SHP77 treated with DMSO at 0.1 percent for 48 hours (cell line): Measurements from ENCODE around the gene MID1.

ENCODE experiments used
- DNase-seq: peaks from one replicate; lab custom pipeline; 2025; lab: John Stamatoyannopoulos, UW

Gene MID1

DNA sequence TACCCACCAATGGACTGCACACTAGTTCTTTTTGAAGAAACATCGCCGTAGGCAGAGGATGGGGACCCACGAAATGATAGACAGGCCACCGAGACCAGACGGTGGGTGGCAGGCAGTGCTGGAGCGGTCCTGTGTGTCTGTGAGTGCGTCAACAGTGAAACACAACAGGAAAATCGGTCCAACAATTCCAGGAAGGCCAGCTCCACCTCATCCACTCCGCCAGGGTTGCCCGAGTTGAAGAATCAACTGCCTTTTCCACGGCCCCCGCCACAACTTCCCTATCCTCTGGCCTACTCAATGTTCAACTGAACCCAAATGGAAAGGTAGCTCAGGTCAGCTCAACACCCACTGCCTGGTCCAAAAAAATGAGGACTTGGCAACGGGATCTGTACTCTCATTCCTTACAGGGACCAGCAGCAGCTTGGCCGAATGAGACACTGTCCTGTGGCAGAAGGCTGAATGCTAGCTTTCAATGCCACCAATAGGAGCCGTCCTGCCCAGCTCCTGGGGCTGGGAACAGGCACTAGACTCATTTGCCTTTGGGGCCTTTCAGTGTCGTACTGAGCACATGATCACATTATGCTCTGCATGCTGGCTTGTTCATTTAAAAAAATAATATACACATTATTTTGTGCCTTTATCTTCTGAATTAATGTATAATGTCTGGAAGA is 43.5 kb downstream of the MID1 start:
- DNase-seq = no peak

DNA sequence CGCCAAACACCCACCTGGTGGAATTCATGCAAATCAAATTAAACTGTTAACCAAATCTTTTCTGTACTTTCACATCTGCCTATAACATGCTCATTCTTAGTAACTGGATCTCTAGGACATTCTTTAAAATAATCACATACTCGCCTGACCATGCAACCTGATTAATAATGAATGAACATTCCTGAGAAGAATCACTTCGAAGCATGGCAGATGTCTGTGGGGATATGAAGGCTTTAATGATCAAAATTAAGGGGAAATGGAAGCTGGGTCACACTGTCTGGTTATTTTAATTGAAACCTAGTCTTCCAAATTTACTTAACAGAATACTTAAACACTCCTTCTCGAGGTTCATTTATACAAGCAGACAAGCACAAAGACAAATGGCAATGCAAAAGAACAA is 44.2 kb downstream of the MID1 start:
- no peak for DNase-seq

DNA sequence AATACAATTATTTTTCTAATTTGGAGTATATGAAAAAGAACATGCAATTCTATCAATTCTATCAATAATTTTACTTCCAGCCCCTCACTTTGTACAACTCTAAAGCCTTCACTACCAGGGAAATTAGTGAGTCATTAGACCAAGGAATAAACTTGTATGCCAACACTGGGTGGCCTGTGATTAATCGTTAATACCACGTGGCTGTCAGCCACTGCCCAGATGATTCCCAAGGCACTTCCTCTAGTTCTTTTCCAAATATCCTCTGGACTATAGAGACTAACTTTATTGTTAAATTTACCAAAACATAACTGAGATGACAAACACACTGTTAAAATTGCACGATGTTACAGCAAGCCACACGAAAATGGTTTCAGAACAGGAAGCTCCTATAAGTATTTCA is 45.7 kb downstream of the MID1 start:
- no peak for DNase-seq

DNA sequence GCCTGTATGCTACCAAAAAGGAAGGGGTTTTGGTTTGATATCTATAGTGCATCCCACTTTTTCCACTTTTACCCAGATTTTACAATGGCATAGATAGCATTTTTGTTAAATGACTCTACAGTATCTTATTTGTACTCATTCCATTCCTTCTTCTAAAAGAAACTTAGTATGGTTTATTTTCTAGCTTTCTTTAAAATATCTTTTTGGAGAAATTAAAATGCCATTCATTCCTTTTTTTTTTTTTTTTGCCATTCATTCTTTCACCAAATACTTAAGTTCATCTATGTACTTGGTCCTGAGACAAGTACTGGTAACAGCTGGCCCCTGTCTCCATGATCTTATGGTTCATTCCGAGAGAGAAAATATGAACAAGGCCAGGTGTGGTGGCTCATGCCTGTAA is 49.1 kb downstream of the MID1 start:
- no peak for DNase-seq

DNA sequence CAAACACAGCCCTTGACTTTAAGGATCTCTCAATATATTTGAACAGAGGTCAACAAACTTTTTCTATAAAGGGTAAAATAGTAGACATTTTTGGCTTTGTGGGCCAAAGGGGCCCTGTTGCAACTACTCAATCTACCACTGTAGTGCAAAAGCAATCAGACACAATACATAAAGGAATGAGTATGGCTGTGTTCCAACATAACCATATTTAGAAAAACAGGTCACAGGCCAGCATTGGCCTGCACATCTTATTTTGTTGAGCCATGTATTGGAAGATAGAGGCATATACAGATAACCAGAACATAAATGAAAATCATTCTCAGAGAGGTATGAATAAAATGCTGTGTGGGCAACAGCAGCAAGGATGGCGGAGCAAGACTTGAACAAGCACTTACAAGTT is 49.8 kb downstream of the MID1 start:
- DNase-seq = no peak

DNA sequence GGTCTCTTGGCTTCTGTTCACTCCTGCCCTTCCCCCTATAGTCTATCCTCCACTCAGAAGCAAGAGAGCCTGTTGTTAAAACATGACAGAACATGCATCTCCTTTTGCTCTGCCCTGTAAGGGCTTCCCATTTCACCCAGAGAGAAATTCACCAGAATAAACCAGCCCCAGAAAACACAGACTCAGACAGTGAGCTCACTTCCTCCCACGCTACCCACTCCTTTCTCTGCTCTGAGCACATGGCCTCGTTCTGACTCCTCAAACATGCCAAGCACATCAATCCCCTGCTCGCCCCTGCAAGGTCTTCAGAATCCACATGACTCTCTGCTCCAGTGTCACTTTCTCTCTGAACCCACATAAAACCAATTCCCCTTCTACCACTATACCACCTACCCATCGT is 50.4 kb downstream of the MID1 start:
- no peak for DNase-seq

DNA sequence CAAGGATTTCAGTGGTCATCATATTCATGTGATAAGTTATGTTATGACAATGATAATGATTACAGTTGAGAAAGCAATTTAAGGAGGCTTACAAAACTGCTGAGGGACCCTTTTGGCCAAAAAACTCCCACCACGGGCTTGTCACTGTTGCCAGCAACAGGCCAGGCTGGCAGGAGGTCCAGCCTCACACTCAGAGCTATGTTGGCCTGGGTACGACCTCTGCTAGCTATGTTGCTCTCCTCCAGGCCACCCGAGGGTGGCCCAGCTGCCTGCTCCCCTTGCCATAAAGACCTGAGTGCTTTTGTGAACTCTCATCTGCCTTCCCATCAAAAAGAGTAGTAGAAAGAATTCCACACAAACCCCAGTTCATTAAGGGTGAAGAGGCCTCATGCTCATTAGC is 52.0 kb downstream of the MID1 start:
- no peak for DNase-seq

DNA sequence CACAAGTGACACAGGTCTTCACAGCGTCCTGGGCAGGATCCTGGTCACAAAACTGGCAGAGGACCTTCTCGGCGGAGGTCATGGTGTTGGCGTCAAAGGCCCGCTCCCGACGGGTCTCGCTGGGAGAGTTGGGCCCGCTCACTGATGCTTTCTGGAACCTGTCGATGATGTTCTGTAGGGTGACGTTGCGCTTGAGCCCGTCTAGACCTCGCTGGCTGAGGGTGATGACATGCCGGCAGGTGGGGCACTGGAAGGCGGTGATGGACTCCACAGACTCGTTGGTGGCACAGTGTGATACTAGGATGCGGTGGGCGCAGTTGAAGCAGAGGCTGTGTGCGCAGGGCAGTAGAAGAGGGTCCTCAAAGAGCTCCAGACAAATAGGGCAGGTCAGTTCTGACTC is 53.2 kb downstream of the MID1 start:
- DNase-seq = no peak

DNA sequence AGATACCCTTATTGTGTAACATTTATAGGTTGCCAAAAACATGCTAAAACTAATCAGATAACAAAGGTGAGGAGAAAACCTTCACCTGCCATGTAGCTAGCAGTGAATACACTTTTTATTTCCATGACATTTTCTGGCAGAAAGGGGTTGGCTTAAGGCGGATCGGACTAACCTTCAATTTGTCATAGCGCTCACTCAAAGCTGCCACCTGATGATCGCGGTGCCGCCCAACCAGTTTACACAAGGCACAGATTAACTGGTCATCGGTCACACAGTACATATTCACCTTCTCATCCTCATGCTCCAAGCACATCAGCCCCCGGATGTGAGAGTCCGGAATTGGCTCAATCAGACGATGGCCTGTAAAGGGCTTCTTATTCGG is 53.7 kb downstream of the MID1 start:
- DNase-seq = no peak

DNA sequence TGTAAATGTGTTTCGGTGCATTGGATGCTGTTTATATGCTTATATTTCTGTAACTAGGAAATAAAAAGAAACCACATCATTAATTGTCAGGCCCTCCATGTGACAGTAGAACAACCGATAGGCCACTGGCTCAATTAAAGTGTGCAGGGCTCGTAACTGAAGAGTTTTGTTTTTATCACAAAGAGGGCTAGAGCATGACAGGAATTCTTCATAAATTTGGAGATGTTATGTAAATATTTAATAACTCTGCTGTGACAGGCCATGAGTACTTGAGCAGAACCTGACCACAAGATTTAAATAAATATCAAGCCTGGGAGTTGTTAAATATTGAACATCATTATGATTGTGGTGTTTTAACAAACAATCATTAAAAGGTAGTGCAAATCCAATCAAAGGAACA is 55.9 kb downstream of the MID1 start:
- DNase-seq = peak; percentile 39

DNA sequence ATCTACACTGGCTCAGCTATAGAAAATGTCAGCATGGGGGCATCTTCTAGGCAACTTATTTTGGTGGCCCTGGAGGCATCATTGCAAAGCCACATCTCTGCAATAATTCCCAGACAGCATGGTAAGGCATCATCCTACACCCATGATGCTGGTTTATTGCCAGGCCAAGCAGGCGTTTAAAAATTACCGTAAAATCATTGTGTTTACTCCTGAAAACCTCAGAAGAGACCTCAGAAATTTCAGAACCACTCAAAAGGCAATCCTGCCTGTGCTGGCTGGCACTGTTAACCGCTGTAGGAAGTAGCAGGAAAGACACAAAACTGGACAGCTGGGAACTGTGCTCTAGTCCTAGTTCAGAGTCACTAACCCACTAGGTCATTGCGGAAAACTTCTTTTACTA is 63.2 kb downstream of the MID1 start:
- DNase-seq = no peak

DNA sequence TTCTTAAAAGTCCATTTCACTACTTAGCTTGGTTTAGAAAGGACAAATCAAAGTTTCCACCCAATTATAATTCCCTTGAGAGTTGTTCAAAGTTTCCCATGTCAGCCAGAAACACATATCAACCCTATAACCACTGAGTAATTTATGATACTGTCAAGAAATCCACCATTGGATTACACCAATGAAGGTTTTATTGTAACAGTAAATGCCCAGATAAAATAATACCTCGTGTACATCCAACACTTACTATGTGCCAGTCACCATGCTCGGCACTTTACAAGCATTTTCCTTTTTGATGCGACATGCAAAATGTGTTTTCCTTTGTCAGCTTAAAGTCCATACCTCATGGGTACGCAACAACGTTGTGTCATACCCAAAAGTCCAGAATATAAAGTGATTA is 64.0 kb downstream of the MID1 start:
- no peak for DNase-seq

DNA sequence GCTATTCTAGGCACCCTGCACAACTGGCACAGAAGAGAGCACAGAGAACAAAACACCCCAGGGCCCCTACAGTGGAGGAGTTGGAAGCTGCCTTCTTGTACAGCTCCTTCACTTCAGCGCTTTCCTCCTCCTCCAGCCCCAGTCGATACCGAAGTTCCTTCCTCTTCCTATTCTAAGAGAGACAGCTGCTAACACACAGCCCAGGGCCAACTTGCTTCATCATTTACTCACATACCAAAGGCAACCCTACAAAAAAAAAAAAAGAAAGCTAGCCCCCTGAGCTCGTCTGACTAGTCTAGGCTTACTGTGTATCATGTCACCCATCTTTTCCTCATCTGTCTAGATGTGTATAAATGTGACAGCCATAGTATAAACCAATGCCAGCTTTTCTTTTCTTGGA is 64.5 kb downstream of the MID1 start:
- DNase-seq = no peak

DNA sequence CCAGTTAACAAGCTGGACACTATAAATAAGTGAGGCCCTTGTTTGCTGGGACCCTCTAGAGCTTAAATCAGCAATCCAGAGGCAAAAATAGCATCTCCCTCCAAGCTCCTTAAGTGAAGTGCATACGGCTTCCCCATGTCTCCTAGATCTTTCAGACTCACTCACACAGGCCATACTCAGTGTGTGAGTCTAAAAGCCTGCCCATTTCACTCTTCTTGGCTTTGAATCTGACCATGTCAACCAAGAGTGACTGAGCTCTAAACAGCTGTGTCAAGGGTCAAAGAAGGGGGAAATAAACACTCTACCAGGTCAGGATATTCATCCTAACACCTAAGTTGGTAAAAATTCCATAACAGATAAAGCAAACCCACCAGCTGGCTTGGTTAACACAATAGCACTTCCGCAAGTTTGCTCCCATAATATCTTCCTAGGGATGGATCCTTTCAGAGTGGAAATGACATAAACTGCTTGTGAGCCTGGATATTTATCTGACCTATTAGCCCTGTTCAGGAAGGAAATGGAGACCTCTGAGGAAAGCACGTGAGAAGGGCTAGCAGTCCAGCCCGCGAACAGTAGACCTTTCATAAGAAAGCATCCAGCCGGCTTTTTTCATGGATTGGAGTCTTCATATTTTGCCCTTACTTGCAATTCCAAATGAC is 65.6 kb downstream of the MID1 start:
- DNase-seq = no peak

DNA sequence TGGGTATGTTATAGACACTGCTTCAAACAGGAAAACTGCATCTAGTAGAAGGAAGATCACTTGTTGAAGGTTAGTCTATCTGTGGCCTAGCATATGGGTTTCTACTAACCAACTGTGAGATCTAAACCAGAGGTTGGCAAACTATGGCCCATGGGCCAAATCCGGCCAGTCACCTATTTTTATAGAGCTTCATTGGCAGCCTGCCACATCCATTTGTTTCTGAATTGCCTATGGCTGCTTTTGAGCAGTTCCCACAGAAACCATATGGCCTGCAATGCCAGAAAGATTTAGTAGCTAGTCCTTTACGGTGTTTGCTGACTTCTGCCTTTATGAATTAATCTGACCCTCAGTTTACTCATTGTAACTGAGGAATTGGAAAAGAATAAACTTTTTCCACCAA is 71.1 kb downstream of the MID1 start:
- peak; percentile 17 for DNase-seq

DNA sequence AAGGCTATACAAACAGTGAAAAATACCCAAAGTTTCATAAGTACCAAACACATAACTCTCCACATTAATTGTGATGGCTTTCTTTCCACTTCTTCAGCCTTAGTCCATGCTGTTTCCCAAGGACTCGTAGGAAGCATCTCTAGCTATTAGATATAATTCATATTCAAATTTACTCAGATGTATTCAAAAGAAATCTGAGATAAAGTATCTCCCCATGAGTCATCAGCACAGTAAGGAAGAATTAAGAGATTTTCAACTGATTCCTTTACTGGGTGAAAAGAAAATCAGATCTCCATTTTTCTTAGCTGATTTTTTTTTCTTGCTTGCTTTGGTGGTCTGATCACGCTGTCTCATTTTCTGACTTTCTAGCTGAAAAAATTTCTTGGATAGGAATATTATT is 71.7 kb downstream of the MID1 start:
- no peak for DNase-seq

DNA sequence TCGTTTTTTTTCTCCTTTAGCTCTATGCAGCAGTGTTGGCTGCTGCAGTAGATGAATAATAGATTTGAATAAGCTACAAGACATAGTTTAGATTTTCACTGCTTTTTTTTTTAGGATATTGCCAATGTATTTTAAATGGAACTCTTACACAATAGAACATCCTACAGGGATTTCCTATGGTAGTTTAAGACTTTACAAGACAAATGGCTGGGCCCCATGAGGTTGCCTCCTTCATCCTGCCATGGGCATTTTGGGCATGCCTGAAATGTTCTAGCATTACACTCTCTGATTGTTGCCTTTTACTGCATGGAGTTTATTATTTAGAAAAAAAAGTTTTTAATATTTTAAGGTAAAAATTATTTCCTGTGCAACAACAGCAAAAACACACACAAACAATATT is 74.5 kb downstream of the MID1 start:
- no peak for DNase-seq

DNA sequence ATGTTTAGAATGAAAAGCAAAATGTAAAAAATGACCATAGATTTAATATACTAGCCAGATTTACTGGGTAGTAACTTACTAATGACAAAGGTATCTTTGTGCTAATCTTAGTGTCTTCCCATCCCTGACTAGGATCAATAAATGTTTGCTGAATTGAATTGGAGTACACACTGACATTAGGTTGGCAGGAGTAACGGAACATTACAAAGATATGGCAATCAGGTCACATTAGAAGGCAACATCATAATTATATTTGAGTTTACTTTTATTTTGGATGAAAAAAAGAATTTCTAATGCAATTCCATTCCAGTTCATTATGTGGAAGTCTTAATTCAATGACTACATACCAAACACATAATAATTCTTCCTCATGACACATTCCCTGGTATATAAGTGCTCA is 77.8 kb downstream of the MID1 start:
- no peak for DNase-seq

DNA sequence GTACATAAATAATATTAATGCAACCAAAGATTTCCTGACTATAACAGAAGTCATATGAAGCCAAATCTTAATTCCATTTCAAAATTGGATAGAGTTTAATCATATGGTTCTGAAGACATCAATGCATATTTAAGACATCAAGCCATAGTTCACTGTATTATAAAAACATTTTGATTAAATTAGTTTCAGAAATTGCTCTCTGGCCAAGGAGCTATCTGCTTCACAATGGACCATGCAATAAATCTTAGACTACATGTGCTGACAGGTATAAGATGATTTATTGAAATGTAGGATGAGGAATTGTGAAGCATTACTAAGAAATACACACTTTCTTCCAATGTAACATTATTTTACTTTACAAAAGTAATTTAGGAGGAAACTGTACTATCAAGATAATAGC is 81.6 kb downstream of the MID1 start:
- no peak for DNase-seq

DNA sequence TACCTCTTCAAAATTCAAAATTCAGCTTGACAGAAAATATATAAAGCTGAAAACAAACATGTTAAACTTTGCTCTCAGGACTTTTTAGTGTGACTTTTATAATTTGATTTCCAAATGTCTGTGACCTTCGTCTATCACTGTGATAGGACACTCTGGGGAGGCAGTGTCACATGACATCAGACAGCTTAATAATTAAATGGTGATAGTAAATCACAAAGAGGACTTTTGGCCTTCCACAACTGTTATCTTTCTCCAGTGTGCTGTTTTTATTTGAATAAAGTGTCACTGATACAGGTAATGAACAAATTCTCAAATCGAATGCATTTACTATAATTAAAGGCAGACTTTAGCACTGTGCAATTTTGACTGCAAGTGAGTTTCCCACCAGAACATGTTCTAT is 83.1 kb downstream of the MID1 start:
- DNase-seq = no peak

DNA sequence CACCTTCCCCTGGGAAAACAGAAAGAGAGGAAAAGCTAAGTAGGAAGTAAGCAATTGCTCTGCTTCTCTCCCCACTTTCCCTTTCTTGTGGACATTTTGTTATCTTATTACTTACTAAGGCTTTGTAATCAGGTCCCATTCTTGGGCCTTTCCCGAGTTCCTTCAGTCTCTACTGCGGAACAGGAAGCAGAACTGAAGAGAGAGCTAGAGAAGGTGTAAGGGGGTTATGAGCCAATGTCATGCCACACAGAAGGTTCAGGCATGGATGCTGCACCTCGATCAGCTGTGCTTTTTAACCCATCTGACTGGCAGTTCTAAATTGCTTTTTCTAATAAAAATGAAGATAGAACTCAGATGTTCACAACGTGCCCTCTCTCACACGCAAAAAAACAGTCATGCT is 83.6 kb downstream of the MID1 start:
- DNase-seq = no peak

DNA sequence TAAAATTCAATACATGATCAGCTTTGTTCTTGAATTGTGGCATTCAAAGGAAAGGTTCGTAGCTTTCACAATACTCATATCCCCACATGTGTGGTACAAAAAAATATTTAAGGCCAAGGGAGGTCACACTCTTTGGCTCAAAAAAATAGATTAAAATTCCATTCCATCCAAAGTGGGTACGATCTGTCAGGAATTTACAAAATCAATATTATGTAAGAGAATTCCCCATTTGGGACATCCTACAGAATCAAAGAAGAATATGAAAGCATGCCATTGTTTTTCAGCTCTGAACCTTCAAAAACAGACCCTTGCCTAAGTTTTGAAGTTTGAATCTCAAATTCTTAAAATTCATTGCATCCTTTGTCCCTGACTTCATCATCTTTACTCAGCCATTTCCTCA is 85.8 kb downstream of the MID1 start:
- DNase-seq = no peak

DNA sequence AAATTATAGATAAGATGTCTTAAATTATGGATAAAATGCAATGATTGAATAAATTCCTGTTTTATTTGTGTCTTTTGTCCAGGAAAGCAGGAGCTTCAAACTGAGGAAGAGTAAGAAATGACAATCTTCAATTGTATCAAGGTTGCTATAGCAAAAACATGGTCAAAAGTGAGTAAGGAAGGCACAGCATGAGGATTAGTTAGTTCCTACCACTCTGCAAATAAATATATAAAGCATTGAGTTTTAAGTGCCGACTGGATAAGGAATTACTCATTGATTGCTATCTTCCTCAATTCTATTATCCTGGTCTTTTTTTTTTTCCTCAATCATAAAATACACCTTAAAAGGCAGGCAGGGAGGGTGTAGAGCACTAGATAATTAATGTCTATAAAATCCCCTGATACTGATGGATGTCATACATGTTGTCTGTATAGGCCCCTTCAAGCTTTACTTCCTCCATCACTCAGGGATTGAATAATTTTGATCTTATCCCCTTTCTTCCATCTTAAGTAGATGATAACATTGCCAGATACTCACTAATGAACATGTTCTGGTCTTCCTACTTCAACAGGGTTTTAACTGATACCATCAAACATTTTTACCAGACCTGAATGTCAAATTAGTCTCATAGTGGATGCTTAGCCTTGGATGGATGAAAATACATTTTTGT is 86.6 kb downstream of the MID1 start:
- DNase-seq = no peak

DNA sequence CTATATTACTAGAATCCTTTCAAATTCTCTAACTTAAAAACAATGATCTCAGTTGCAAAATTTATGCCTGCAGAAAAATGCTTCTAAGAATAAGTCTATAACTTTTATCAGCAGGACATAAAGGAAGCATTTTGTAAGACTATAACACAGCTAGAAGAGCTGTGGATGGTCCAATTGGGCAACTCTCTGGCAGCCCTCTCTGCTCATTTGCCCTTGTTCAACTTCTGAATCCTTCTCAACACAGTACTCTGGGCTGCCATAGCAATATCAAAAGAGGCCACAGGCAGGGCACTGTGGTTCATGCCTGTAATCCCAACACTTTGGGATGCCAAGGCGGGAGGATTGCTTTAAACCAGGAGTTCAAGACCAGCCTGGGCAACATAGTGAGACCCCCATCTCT is 88.5 kb downstream of the MID1 start:
- no peak for DNase-seq
